Stimulated activated CD4-positive, alpha-beta T cell treated with anti-CD3 and anti-CD28 coated beads, Interleukin-15, amount 100 ng/mL, for 48 hours (primary cell): ENCODE measurements around the gene LTBP1.

Experiments used
- DNase-seq, 2 donors: peaks; one replicate each; pipeline ENCODE4 v3.0.0-alpha.2; 2020; ENCODE audit warnings: low read depth in 2 of 2

The LTBP1 gene

DNA sequence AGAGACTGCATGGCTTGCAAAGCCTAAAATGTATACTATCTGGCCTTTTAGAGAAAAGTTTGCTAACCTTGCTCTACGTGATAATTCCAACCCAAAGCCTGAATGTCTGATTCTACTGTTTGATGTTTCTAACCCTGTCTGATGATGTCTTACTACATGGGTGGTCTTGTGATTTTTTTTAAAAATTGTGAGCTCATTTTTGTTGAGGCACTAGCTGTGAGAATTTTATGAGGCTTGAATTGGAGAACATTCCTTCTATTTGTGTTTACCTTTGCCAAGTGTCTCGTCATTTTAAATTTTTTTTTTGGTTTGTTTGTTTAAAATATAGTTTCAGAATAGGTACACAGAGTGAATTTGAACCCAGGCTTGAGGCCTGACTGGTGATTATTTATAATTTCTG, 15.2 kb upstream of the LTBP1 start:
- DNase-seq, result no peak

- DNase-seq, result no peak
Observed at GRCh38 chr2:32931945-32932709, 14.6 kb upstream of the LTBP1 start.

DNA sequence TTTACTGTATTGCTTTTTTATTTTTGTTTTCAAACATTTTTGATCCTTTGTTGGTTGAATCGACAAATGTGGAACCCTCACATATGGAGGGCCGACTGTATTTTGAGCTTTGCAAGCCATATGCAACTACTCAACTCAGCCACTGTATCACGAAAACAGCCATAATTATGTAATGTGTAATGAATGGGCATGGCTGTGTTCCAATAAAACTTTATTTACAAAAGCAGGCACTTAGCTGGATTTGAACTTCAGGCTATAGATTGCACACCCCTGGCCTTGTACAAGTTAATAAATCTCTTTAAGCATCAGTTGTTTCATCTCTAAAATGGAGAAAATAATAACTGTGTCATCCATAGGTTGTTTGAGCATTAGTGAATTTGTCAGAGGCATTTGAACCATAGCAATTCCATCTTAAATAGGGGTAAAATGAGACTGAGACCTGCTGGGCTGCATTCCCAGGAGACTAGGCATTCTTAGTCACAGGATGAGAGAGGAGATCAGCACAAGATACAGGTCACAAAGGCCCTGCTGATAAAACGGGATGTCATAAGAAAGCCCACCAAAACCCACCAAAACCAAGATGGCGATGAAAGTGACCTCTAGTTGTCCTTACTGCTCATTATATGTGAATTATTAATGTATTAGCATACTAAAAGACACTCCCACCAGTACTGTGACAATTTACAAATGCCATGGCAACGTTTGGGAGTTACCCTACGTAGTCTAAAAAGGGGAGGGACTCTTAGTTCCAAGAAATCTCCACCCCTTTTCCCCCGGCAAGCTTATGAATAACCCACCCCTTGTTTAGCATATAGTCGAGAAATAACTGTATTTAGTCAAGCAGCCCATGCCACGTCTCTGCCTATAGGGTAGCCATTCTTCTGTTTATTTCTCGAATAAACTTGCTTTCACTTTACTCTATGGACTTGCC, 13.7 kb upstream of the LTBP1 start:
- no peak for DNase-seq

- no peak for DNase-seq
Observed at GRCh38 chr2:32933756-32934095, 13.0 kb upstream of the LTBP1 start.

DNA sequence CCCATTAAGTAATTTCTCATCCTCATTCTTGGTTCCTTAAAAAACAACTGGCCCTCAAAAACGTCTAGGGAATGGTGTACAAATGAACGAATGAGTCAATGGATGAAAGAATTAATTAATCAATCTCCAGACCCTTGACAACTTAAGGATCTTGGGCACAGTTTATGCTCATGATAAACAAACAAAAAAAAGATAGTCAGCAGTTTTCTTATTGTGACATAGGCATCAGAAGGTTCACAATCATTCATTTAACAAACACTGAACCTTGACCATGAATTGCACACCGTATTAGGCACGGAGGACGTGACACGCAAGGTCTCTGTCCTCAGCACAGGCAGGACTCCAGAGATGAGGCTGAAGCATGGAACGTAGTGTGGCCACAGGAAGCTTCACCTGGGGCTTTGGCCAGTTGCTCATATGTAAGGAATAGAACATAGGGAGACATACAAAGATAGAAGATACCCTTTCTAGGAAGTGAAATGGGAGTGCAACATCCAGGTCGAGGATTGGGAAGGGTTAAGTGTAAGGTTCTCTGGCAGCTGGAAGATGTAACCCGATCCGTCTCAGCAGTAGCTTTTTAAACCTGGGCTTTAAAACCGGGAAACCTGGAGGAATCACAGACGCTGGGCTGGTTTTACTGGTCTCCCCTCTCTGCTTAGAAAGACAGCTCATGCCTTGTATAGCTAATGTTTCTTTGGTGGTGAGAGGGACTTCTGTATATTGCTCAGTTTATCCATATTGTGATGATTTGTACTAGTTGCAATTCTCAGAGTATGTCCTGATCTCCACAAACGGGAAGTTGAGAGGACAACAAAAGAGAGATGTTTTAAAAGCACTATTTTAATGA, 8.9 kb upstream of the LTBP1 start:
- no peak for DNase-seq

GRCh38 chr2:32938934-32939333, 7.8 kb upstream of the LTBP1 start:
- no peak for DNase-seq

DNA sequence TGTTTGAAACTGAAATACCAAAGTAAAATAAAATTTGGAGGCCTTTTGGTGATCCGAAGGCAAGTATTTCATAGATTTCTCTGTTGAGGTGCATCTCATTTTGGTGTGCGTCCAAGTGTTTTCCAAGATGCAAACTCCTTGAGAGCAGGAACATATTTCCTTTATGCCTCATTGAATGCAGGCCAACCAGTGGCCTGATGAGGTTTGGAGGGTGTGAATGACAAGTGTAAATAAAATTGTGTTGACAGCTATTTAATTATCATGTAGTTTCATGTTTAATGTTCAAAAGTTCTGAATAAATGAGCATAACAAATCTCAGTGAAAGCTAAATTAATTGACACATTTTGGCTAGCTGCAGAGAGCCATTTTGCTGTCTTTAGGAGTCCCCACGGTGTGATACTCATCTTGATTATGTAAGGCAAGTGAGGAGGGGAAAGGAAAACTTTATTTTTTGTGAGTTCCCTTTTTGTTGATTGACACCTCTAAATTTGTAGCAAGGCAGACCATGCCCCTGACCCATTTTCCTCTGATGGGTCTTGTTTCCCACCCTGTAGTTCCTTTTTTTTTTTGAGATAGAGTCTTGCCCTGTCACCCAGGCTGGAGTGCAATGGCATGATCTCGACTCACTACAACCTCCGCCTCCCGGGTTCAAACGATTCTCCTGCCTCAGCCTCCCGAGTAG, 6.3 kb upstream of the LTBP1 start:
- DNase-seq, result no peak

- DNase-seq, result no peak
Observed at GRCh38 chr2:32941944-32942690, 4.6 kb upstream of the LTBP1 start.

DNA sequence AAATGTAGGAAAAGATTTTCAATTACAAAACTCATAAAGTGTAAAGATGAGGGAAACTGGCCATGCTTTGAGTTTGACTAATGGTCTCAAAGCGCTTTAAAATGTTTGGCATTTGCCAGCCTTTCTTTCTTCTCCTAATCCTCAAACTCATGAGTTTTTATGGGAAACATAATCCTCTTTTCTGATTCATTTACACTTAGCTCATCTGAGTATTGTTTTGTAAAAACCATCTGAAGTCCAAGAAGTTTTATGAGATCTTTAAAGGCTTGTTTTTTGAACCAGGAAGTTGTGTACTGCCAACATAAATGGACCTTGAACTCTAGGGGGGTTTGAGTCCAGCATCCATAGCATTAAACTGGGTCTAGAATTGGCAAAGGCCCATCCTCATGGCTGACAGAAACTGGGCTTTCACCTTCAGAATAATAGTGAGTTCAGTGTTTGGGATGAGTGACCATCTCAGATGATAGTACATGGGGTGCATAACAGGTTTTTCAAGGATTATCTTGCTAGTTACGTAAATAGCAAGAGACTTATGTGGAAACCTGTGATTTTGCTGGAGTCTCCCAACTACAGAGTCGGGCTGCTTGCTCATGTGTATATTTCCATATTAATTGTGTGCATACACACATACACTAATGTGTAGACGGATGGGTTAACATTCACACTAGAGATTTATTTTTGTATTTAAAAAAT, 3.8 kb upstream of the LTBP1 start:
- no peak for DNase-seq

DNA sequence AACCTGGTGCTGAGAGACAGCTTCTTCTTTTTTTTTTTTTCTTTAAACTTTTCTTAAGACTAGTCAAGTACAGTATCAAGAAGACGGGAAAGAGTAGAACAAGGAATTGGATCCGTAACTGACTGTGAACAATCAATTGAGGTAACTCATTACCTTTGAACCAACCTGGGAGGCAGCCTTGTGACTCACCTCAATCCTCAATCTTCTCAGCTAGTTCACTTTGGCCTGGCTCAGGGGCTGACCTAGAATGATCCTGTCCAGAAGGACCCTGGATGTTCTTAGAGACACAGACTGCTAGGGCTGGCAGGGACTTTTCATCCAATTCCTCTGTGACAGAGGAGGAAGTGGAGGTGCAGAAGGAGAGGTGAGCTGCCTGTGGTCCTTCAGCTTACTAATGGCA, 1.5 kb upstream of the LTBP1 start:
- DNase-seq, result no peak

- no peak for DNase-seq
Observed at GRCh38 chr2:32947076-32947483, 327 bp downstream of the LTBP1 start.

DNA sequence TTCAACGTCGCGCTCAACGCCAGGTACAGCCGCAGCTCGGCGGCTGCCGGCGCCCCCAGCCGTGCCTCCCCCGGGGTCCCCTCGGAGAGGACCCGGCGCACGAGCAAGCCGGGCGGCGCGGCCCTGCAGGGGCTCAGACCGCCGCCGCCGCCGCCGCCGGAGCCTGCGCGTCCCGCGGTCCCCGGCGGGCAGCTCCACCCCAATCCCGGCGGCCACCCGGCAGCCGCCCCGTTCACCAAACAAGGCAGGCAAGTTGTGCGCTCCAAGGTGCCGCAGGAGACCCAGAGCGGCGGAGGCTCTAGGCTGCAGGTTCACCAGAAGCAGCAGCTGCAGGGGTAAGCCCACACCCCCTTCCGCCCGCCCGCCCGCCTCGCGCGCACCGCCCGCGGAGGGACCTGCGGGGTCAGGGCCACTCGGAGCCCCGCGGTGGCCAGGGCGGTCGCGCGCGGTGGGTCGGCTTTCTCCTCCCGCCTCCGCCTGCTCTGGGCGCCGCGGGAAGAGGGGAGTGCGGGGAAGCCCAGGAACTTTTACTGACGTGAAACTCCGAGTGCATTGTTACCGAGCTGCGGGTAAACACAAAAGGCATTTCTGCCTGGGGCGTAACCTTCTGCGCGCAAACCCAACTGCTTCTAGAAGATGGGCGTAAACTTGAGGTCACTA, 861 bp downstream of the LTBP1 start:
- DNase-seq, result no peak

- no peak for DNase-seq
Observed at GRCh38 chr2:32948266-32948665, 1.5 kb downstream of the LTBP1 start.

DNA sequence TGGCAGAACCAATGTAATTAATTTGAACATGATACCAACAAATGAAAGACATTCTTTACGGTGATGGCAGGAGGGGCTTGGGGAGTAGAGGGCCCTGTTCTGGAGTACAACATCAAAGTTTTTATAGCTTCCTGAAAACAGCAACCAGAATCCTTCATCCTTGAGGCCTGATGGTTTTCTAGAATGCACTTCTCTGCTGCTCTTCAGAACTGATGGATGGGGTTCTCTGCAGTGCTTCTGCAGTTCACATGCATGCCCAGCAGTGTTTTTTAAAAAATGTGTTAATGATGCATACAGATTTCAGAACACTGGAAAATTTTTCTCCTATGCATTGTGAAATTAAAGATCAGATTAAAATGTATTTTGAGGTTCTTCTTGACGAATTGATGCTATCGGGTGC, 2.5 kb downstream of the LTBP1 start:
- no peak for DNase-seq

- no peak for DNase-seq
Observed at GRCh38 chr2:32951672-32952071, 4.9 kb downstream of the LTBP1 start.

DNA sequence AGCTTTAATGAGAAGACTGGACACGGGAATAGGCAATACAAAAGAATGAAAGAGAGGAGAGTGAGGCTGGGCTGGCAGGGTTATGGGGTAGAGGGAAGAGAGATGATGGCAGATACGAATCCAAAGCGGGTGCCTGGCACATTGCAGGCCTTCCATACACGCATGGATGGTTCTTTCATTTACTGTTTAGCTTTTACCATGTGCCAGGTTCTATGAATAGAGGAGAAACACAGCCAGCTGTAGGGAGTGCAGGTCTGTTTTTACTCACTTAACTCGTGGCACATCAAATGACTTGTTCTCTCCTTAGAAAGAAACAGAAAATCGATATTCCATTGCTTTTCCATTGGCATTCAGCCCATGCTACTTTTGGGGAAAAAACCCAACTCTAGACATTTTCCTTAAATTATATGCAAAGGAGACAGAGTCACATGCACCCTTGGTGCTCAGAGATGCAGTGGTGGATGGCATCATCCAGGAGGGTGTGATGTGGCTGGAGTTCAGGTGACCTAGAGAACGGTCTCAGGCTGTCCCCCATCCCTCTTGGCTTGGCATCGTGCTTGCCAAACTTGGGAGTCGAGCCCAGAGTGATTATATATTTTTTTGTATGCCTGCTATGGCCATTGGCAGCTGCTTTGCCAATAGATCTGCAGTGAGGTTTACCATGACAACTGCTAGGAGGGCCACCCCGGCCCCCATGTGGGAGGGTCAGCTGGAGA, 6.2 kb downstream of the LTBP1 start:
- no peak for DNase-seq

DNA sequence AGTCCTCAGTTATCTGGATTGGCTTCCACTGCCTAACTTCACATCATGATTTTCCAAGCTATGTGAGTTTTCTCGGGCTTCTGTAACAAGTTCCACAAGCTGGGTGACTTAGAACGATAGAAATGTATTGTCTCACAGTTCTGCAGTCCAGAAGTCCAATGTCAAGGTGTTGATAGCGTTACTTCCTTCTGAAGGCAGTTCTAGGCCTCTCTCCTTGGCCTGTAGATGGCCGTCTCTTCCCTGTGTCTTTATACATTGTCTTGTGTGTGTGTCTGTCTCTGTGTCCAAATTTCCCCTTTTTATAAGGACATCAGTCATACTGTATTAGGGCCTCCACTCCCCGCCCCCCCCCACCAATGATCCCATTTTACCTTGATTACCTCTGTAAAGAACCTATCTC, 7.5 kb downstream of the LTBP1 start:
- no peak for DNase-seq

DNA sequence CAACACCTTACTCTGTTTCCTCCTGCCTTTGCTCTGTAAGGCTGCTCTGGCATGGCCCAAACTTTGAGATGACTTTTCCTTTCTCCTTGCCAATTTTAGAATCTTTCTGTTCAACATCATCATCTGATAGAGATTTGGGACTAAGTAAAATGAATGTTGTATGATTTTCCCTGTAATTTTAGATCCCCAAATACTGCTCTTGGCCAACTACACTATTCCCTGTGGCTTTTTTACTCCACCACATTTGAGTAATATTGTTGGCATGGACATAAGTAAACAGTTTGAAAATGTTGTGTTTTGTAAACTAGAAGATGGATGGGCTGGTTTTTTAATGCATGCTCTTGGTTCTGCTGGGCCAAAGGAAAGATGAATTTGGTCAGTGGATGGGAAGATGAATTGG, 12.1 kb downstream of the LTBP1 start:
- DNase-seq, result no peak

- DNase-seq, result no peak
Observed at GRCh38 chr2:32960238-32960637, 13.5 kb downstream of the LTBP1 start.
